ENCODE data around the gene TMEM175.

DNA sequence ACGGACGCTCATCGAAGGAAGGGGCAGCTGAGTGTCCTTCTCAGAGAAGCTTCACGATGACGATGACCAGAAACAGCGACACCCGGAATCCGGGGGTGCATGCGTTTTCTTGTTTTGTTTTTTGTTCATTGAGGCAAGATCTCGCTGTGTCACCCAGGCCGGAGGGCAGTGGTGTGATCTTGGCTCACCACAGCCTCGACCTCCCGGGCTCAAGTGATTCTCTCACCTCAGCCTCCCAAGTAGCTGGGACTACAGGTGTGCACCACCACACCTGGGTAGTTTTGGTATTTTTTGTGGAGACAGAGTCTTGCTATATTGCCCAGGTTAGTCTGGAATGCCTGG, 21.3 kb downstream of the TMEM175 start:
- TF ChIP-seq POLR2A (IDR thresholded peaks at IDR 0.05; ENCODE audit: extremely low read depth, insufficient read length) (no peak), MYC (IDR thresholded peaks at IDR 0.05; ENCODE audit: low read depth, low read length) (no peak)
- TF ChIP-seq, protein P1, sequence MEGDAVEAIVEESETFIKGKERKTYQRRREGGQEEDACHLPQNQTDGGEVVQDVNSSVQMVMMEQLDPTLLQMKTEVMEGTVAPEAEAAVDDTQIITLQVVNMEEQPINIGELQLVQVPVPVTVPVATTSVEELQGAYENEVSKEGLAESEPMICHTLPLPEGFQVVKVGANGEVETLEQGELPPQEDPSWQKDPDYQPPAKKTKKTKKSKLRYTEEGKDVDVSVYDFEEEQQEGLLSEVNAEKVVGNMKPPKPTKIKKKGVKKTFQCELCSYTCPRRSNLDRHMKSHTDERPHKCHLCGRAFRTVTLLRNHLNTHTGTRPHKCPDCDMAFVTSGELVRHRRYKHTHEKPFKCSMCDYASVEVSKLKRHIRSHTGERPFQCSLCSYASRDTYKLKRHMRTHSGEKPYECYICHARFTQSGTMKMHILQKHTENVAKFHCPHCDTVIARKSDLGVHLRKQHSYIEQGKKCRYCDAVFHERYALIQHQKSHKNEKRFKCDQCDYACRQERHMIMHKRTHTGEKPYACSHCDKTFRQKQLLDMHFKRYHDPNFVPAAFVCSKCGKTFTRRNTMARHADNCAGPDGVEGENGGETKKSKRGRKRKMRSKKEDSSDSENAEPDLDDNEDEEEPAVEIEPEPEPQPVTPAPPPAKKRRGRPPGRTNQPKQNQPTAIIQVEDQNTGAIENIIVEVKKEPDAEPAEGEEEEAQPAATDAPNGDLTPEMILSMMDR (IDR thresholded peaks at IDR 0.05; ENCODE audit: low read depth, low read length), result no peak
